ENCODE data around the gene COPZ2. TPM values are rescaled to one million over a fixed set of nuclear protein-coding genes. Genes with fewer than 3 reads are reported as not detected.

COPZ2 gene
- total and polyA plus RNA-seq, 9 of the 15 experiments (the other 6 are each of a cell fraction or from before 2014, with no cell fraction given), result 0.22 to 0.49 TPM; not detected in 7

DNA sequence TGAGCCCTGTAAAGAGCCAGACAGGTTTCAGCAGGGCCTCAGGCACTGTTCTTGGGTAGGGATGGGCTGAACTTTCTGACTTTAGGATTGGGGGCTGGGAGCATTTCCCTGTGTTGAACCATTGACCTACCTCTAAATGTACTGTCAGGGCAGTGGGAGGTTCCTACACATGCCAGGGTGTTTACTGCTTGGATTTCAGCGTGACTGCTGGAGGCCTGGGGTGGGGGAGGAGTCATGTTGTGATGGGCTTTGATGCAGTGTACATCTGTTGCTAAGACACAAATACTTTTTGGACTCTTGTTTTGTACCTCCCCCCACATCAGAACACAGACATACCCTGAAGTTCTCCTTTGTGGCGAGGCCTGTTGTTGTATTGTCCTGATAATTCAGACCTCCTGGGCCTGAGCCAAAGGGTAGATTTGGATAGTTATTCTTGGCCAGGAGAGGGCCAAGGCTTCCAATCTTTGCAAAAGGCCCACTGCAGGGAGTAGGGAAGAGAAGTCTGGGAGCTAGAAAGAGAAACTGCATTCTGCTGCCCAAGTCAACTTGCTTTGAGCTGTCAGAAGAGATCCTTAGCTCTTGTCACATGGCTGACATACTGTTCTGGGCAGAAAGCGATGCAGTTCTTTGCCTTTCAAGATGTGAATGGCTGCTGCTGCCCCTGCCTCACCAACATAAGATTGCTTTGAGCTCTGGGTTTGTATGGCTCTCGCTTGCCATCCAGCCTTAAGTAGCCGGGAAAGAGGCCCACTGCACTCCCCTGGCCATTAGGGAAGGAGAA lies 14.3 kb upstream of the COPZ2 start:
- no TSS peak for BruUV-seq (replicated peaks)
- 0 out of 3 replicates have a peak, but pooled peaks have one; percentile 0 for ATAC-seq
- intact Hi-C loops (cut with micrococcal nuclease), result no loop called here
- Histone ChIP-seq H3K79me2 (ENCODE audit: control insufficient read depth, insufficient read depth, low read length) (peaks cover 94% of the 10 kb centered on the region), H3K9me3 (replicated peaks; ENCODE audit: control insufficient read depth, insufficient read depth, low read depth, low read length) (no peaks in the 10 kb centered on the region), H3K9me1 (ENCODE audit: control insufficient read depth, insufficient read depth, low read length) (peaks cover 17% of the 10 kb centered on the region), H4K20me1 (replicated peaks; ENCODE audit: control insufficient read depth, insufficient read depth, low read length) (peaks cover 34% of the 10 kb centered on the region), H3K36me3 (ENCODE audit: control insufficient read depth, insufficient read depth, low read length) (peaks cover 60% of the 10 kb centered on the region), H3K4me2 (ENCODE audit: insufficient read depth, low read length) (peak overlapping the region; percentile 53), H3K27me3 (ENCODE audit: control insufficient read depth in 2 of 2, insufficient read depth in 2 of 2, low read length in 2 of 2) (no peaks in the 10 kb centered on the region), H3K4me1 (replicated peaks in 1 of 2; ENCODE audit: control insufficient read depth in 2 of 2, insufficient read depth in 2 of 2, low read length in 2 of 2) (peaks cover 60 to 63% of the 10 kb centered on the region in 2 experiments), H3K27ac (ENCODE audit: extremely low read depth, low read depth, low read length) (peak overlapping the region; percentile 54; the same call in 2 of the 3 replicates), H3K4me3 (no peak overlapping the region), H2AFZ (ENCODE audit: low read depth, low read length) (no peak overlapping the region), H3K9ac (ENCODE audit: insufficient read depth in 1 of 2, low read depth in 2 of 2, low read length in 2 of 2) (peak overlapping the region; percentile 5 to 23; a peak in 3 of 4 replicates)
- in situ Hi-C loops (cut with MboI), result no loop called here
- peak; percentile 88 for FAIRE-seq
- peak in 3 of 4 experiments; percentile 24 to 83 (median 47) for DNase-seq (ENCODE audit: extremely low read depth in 1 of 4, low spot score in 3 of 4)
- POLR2A ChIA-PET, result interaction anchor here (0.6 to 1.1 kb wide), 9 partner anchors 9 to 603 kb away, joined by 3 to 8 read pairs (median 3); no protein-coding TSS in a partner anchor
- 48% methylated on average over 4 of the region's 5 CpGs for WGBS (ENCODE audit: insufficient coverage, low coverage, missing lambda C conversion rate)
- CTCF ChIA-PET (ENCODE audit: low intra/inter-chr PET ratio), result no interaction called here
- TF ChIP-seq NFE2 (IDR thresholded peaks at IDR 0.05; ENCODE audit: low read depth), result no peak
- no peak for TF ChIP-seq GABPA (tag; conservative IDR thresholded peaks at IDR 0.05; ENCODE audit: low read depth)
- TF ChIP-seq, protein P1, sequence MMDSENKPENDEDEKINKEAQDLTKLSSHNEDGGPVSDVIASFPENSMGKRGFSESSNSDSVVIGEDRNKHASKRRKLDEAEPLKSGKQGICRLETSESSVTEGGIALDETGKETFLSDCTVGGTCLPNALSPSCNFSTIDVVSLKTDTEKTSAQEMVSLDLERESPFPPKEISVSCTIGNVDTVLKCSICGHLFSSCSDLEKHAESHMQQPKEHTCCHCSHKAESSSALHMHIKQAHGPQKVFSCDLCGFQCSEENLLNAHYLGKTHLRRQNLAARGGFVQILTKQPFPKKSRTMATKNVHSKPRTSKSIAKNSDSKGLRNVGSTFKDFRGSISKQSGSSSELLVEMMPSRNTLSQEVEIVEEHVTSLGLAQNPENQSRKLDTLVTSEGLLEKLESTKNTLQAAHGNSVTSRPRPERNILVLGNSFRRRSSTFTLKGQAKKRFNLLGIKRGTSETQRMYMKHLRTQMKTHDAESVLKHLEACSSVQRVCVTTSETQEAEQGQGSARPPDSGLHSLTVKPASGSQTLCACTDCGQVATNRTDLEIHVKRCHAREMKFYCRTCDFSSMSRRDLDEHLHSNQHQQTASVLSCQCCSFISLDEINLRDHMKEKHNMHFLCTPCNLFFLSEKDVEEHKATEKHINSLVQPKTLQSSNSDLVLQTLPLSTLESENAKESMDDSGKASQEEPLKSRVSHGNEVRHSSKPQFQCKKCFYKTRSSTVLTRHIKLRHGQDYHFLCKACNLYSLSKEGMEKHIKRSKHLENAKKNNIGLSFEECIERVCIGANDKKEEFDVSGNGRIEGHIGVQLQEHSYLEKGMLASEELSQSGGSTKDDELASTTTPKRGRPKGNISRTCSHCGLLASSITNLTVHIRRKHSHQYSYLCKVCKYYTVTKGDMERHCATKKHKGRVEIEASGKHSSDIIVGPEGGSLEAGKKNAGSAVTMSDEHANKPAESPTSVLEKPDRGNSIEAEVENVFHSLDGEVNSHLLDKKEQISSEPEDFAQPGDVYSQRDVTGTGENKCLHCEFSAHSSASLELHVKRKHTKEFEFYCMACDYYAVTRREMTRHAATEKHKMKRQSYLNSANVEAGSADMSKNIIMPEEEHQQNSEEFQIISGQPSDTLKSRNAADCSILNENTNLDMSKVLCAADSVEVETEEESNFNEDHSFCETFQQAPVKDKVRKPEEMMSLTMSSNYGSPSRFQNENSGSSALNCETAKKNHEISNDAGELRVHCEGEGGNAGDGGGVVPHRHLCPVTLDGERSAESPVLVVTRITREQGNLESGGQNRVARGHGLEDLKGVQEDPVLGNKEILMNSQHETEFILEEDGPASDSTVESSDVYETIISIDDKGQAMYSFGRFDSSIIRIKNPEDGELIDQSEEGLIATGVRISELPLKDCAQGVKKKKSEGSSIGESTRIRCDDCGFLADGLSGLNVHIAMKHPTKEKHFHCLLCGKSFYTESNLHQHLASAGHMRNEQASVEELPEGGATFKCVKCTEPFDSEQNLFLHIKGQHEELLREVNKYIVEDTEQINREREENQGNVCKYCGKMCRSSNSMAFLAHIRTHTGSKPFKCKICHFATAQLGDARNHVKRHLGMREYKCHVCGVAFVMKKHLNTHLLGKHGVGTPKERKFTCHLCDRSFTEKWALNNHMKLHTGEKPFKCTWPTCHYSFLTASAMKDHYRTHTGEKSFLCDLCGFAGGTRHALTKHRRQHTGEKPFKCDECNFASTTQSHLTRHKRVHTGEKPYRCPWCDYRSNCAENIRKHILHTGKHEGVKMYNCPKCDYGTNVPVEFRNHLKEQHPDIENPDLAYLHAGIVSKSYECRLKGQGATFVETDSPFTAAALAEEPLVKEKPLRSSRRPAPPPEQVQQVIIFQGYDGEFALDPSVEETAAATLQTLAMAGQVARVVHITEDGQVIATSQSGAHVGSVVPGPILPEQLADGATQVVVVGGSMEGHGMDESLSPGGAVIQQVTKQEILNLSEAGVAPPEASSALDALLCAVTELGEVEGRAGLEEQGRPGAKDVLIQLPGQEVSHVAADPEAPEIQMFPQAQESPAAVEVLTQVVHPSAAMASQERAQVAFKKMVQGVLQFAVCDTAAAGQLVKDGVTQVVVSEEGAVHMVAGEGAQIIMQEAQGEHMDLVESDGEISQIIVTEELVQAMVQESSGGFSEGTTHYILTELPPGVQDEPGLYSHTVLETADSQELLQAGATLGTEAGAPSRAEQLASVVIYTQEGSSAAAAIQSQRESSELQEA (IDR thresholded peaks at IDR 0.05; ENCODE audit: low read depth), result no peak
- TF ChIP-seq TAF7 (tag; IDR thresholded peaks at IDR 0.05), result no peak
- no peak for TF ChIP-seq ZNF316 (IDR thresholded peaks at IDR 0.05)
- TF ChIP-seq SMAD1 (IDR thresholded peaks at IDR 0.05; ENCODE audit: low read depth, low read length, partially characterized antibody), result no peak
- TF ChIP-seq, protein P2, sequence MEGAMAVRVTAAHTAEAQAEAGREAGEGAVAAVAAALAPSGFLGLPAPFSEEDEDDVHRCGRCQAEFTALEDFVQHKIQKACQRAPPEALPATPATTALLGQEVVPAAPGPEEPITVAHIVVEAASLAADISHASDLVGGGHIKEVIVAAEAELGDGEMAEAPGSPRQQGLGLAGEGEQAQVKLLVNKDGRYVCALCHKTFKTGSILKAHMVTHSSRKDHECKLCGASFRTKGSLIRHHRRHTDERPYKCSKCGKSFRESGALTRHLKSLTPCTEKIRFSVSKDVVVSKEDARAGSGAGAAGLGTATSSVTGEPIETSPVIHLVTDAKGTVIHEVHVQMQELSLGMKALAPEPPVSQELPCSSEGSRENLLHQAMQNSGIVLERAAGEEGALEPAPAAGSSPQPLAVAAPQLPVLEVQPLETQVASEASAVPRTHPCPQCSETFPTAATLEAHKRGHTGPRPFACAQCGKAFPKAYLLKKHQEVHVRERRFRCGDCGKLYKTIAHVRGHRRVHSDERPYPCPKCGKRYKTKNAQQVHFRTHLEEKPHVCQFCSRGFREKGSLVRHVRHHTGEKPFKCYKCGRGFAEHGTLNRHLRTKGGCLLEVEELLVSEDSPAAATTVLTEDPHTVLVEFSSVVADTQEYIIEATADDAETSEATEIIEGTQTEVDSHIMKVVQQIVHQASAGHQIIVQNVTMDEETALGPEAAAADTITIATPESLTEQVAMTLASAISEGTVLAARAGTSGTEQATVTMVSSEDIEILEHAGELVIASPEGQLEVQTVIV (CRISPR knock-in tag; IDR thresholded peaks at IDR 0.05; ENCODE audit: borderline replicate concordance), result no peak
- no peak for TF ChIP-seq ETV5 (CRISPR knock-in tag; IDR thresholded peaks at IDR 0.05; ENCODE audit: low read depth)
- no peak for TF ChIP-seq ZNF695 (CRISPR knock-in tag; IDR thresholded peaks at IDR 0.05)

All from K562 (cell line).